Activated naive CD4-positive, alpha-beta T cell (primary cell): ENCODE measurements around the gene STIM1.
A peak's percentile ranks its signal among the peaks of the same experiment; 100 is the strongest.
"Not testable (repeated sequence)": the region's sequence is repeated elsewhere in the genome, so short reads cannot be mapped to it uniquely, and the experiment has no call there.

Experiments used
- DNase-seq, 4 experiments: peaks; one replicate each; lab custom pipeline; 2025; lab: John Stamatoyannopoulos, UW

The STIM1 gene

GRCh38 chr11:3885855-3886254 lies 30.4 kb downstream of the STIM1 start:
- DNase-seq, result no peak

DNA sequence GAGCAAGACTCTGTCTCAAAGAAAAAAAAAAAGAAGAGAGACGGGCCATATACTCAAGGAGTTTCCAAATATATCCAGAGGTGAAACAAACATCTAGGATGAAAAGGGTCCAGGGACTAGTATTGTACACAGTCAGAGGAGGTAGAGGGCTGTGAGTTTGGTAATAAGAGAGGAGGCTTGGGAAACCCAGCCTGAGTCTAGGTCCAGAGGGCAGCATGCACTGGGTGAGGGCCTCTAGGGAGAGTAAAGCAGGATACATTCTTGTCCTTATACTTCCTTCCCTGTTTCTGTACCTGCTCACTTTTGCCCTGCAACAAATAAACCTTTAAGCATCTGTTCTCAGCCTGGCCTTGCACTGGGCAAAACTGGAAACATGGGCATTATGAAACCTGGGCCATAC lies 31.5 kb downstream of the STIM1 start:
- DNase-seq, result no peak

GRCh38 chr11:3888876-3889275 lies 33.4 kb downstream of the STIM1 start:
- no peak for DNase-seq

- no peak for DNase-seq
Observed at GRCh38 chr11:3890014-3890413, 34.5 kb downstream of the STIM1 start.

- DNase-seq, result no peak
Observed at GRCh38 chr11:3890806-3891205, 35.3 kb downstream of the STIM1 start.

- DNase-seq, result no peak
Observed at GRCh38 chr11:3891751-3892150, 36.3 kb downstream of the STIM1 start.

DNA sequence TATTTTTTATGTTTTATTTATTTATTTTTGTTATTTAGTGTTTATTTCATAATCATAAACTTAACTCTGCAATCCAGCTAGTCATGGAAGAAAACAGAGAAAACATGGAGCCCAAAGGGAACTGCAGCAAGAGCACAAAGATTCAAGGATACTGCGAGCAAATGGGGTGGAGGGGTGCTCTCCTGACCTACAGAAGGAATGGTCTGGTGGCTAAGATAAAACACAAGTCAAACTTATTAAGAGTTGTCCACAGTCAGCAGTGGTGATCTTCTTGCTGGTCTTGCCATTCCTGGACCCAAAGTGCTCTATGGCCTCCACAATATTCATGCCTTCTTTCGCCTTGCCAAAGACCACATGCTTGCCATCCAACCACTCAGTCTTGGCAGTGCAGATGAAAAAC lies 36.7 kb downstream of the STIM1 start:
- no peak for DNase-seq

- DNase-seq, result no peak
Observed at GRCh38 chr11:3893311-3893710, 37.8 kb downstream of the STIM1 start.

DNA sequence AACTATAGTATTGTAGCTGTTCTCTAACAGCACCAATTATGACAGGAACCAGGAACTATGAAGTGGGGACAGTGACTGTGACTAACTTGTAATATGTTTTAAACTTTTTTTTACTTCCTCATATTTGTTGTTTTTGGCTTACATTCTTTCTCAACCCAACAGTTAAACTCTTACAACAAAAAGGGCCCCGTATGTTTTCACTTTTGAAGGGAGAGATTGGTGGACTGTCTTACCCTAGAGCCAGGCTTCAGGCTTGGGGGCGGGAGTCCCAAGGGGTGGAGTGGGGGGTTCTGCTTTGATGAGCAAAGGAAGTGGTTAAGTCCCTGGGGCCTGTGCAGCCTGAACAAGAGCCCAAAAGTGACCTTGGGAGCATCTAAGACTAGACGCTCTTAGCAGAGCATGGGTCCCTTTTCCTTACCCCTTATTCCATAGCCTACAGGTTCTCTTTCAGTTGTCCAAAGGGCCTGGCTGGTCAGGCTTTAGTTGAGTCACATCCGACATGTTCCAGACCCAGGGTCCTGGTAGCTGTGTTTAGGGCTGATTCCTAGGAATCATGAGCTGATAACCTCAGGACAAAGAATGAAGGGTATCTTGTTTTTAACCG lies 38.8 kb downstream of the STIM1 start:
- no peak for DNase-seq

DNA sequence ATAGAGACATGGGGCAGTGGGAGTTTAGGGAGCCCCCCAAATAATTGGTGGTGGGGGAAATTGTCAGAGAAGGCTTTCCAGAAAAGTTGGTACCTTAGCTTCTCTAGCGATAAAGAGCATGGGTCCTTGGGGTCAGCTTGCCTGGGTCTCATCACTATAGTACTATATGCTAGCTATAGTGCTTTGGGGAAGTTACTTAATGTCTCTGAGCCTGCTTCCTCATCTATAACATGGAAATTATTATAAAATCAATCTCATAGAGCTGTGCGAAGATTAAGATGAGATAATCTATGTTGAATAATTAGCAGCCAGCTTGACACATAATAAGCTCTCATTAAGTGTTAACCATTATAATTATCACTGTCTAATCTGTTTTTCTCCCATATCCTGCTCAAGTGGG lies 41.2 kb downstream of the STIM1 start:
- DNase-seq, result no peak

- DNase-seq, result not testable (repeated sequence)
Observed at GRCh38 chr11:3900230-3900629, 44.8 kb downstream of the STIM1 start.

DNA sequence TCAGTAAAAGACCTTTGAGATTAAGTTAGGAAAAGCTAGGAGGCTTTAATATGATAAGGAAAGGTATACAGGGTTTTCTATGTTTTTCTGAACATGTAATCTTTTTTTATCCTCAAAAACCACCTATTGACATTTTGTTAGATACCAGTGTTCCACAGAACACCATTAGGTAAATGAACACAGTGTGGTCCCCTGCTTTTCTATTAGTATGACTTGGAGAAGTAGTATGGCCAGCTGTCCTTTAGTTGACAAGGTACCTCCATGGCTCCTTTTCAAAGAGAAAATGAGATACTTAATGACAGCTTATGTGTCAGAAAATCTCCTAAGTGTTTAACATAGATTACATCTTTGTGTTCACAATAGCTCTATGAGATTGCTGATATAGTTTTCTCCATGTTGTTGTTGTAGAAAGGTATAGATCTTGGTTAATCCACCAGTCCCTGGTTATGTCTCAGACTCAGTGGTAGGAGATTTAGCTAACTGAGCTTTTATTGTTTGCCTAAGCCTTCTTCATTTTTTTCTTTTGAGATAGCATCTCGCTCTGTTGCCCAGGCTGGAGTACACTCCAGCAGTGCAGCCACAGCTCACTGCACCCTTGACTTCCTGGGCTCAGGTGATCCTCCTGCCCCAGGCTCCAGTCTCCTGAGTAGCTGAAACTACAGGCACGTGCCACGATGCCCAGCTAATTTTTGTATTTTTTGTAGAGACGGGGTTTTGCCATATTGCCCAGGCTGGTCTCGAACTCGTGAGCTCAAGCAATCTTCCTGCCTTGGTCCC lies 46.0 kb downstream of the STIM1 start:
- no peak for DNase-seq

- no peak for DNase-seq
Observed at GRCh38 chr11:3902441-3902840, 47.0 kb downstream of the STIM1 start.

GRCh38 chr11:3903207-3903896 lies 47.9 kb downstream of the STIM1 start:
- no peak for DNase-seq

- DNase-seq, result no peak
Observed at GRCh38 chr11:3904228-3904627, 48.8 kb downstream of the STIM1 start.

GRCh38 chr11:3905080-3905953 lies 49.9 kb downstream of the STIM1 start:
- DNase-seq, result peak in 3 of 4 experiments; percentile 1 to 29 (median 5)

DNA sequence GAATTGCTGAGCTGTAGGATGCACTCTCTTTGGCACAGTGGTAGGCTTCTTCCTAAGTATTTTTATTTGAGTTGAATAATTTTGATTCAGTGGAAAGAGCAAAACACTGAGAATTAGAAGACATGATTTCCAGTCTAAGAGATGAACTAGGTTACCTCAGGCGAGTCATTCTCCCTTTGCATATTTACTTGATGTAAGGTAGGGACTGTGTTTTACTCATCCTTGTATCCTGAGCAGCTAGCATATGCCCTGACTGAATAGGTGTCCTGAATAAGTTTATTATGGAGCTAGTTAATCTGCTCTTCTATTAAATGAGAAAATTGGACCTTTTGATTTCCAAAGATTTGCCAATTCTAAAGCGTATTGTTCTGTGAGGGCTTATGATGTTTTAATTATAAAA lies 50.7 kb downstream of the STIM1 start:
- DNase-seq, result no peak

- DNase-seq, result no peak
Observed at GRCh38 chr11:3907590-3907989, 52.1 kb downstream of the STIM1 start.

- DNase-seq, result no peak
Observed at GRCh38 chr11:3909901-3910300, 54.4 kb downstream of the STIM1 start.

GRCh38 chr11:3911908-3912505 lies 56.5 kb downstream of the STIM1 start:
- no peak for DNase-seq

DNA sequence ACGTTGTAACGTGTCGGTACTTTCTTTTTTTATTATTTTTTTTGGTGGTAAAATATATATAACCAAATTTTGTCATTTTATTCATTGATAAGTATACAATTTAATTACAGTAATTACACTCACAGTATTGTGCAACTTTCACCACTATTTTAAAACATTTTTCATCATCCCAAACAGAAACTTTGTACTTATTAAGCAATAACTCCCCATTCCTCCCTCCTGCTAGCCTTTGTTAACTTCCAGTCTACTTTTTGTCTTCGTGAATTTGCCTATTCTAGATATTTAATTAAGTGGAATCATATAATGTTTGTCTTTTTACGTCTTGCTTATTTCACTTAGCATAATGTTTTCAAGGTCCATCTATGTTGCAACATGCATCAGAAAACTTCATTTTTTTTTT lies 58.5 kb downstream of the STIM1 start:
- no peak for DNase-seq

DNA sequence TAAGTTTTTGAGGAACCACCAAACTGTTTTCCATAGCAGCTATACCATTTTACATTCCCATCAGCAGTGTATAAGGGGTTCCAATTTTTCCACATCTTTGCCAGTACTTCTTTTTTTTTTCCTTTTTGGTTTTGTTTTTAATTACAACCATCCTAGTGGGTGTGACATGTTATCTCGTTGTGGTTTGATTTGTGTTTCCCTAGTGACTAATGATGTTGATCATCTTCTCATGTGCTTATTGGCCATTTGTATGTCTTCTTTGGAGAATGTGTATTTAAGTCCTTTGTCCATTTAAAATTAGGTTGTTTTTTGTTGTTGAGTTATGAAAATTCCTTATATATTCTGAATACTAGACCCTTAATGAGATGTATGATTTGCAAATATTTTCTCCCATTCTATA lies 59.3 kb downstream of the STIM1 start:
- DNase-seq, result no peak
